ENCODE results near the gene CIBAR2.
"Not testable (repeated sequence)": the region's sequence is repeated elsewhere in the genome, so short reads cannot be mapped to it uniquely, and the experiment has no call there.

CIBAR2 gene

GRCh38 chr16:85128079-85128837 lies 16.0 kb upstream of the CIBAR2 start:
- DNase-seq (ENCODE audit: low read depth): no peak

GRCh38 chr16:85127379-85127723 lies 15.1 kb upstream of the CIBAR2 start:
- no peak for DNase-seq (ENCODE audit: low read depth)

DNA sequence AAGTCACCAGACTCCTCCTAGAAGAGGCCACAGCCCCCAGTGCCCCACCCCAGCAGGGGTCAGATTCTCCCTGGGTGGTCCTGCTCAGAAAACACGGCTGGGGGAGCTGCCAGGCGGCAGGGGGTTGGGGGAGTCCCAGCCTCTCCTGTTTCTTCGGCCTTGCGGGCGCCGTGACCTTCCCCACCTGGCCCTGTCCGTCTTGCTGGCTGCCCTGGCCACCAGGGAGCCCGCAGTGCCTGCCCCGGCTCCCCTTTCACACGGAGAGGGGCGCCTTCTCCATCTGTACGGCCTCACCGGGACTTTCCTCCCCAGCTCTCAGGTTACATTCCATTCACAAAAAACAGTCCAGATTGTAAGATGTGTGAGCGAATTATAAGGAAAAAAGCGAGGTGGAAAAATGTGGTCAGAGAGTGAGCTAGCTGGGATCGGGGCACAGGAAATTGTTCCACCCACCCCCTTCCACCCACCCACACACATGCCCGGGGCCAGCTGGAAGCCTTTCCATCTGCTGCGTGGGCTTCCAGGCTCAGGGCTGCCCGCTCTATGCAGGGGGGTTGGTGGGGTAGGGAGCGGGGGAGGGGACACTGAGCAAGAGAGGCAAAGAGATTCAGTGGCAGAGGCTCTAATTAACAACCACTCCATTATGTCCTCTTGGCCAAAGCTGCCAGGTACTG lies 14.6 kb upstream of the CIBAR2 start:
- DNase-seq (ENCODE audit: low read depth): no peak

DNA sequence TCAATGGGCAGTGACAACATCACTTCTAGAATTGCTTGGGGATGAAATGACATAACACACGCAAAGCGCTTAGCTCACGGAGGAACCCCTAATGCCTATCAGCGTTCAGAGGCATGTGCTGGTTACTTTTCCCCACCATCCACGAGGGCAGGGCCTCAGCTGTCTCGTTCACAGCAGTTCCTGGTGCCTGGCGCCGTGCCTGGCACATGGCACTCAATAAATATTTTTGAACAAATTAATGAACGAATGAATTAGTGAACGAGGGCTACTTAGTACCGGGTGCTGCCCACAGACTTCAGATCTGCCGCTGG lies 14.1 kb upstream of the CIBAR2 start:
- DNase-seq (ENCODE audit: low read depth): no peak

- no peak for DNase-seq (ENCODE audit: low read depth)
Observed at GRCh38 chr16:85125570-85126393, 13.5 kb upstream of the CIBAR2 start.

- DNase-seq (ENCODE audit: low read depth): no peak
Observed at GRCh38 chr16:85124636-85125346, 12.5 kb upstream of the CIBAR2 start.

- DNase-seq (ENCODE audit: low read depth): no peak
Observed at GRCh38 chr16:85123891-85124635, 11.8 kb upstream of the CIBAR2 start.

- not testable (repeated sequence) for DNase-seq (ENCODE audit: low read depth)
Observed at GRCh38 chr16:85123441-85123840, 11.2 kb upstream of the CIBAR2 start.

GRCh38 chr16:85120006-85120340 lies 7.7 kb upstream of the CIBAR2 start:
- no peak for DNase-seq (ENCODE audit: low read depth)

- no peak for DNase-seq (ENCODE audit: low read depth)
Observed at GRCh38 chr16:85117418-85117817, 5.1 kb upstream of the CIBAR2 start.

- DNase-seq (ENCODE audit: low read depth): peak; percentile 79
Observed at GRCh38 chr16:85114909-85115567, 2.8 kb upstream of the CIBAR2 start.

GRCh38 chr16:85113913-85114312 lies 1.6 kb upstream of the CIBAR2 start:
- no peak for DNase-seq (ENCODE audit: low read depth)

GRCh38 chr16:85113168-85113733 lies 979 bp upstream of the CIBAR2 start:
- no peak for DNase-seq (ENCODE audit: low read depth)

DNA sequence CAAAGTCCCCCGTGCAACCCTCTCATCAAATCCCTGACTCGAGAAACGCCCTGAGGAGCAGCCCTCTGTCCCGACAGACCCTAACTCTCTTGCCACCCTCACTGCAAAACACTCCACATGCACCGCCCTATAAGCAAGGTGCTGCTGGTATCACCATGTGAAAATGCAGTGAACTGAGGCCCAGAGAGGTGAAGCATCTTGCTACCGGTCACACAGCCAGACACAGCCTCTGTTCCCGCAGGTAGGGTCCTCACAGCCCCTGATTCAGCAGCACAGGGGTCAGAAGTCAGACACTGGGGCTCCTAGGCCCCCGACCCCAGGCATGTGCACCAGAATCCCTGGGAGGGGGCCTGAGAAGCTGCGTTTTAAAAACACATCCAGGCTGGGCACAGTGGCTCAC lies 1.1 kb downstream of the CIBAR2 start:
- DNase-seq (ENCODE audit: low read depth): no peak

DNA sequence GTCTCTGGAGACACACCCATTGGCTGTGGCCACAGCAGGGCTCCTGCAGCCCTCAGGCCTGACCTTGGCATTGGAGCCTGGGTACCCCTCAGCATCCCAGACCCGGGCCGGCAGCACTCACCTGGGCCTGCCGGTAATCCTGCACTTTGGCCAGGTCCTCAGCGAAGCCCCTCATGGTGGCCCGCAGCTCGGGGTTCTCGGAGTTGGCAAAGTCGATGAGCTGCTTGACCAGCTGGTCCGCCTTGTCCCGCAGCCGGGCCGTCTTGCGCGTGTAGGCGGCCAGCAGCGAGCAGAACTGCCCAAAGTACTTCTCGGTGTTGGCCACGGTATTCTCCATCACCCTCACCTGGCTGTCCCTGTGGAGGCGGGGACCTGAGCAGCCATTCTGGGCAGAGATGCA lies 2.2 kb downstream of the CIBAR2 start:
- DNase-seq (ENCODE audit: low read depth): no peak

- no peak for DNase-seq (ENCODE audit: low read depth)
Observed at GRCh38 chr16:85107532-85107931, 4.7 kb downstream of the CIBAR2 start.

GRCh38 chr16:85107083-85107482 lies 5.2 kb downstream of the CIBAR2 start:
- no peak for DNase-seq (ENCODE audit: low read depth)

DNA sequence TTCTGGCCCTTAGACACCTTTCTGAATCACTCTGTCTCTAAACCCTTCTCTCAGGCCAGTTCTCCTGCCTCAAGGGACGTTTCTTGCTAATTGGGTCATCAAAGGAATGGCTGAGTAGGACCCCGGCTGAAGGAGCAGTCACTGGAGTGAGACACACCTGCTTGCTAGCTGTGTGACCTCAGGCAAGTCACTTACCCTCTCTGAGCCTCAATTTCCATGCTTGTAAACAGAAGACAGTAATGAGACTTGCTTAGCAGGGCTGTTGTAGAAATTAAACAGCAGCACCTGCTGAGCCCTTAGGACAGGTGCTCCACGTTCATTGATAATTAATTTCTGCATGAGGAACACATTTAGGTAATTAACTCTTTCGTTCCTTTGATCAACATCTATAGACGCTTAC lies 6.8 kb downstream of the CIBAR2 start:
- DNase-seq (ENCODE audit: low read depth): no peak

GRCh38 chr16:85104821-85105391 lies 7.4 kb downstream of the CIBAR2 start:
- no peak for DNase-seq (ENCODE audit: low read depth)

- no peak for DNase-seq (ENCODE audit: low read depth)
Observed at GRCh38 chr16:85104147-85104546, 8.1 kb downstream of the CIBAR2 start.

Data from stimulated activated CD8-positive, alpha-beta memory T cell treated with anti-CD3 and anti-CD28 coated beads, Interleukin-7, amount 100 ng/mL, for 24 hours (primary cell).